HG03342 (cell line): ENCODE measurements around the gene CFAP77.

Experiments used
- ATAC-seq: cut with Tn5 transposase; IDR thresholded peaks from one replicate; pipeline ENCODE4 v1.9.1; 2021; ENCODE audit warnings: mild to moderate bottlenecking, moderate library complexity; ENCODE audit not compliant: unreplicated experiment

CFAP77 gene

DNA sequence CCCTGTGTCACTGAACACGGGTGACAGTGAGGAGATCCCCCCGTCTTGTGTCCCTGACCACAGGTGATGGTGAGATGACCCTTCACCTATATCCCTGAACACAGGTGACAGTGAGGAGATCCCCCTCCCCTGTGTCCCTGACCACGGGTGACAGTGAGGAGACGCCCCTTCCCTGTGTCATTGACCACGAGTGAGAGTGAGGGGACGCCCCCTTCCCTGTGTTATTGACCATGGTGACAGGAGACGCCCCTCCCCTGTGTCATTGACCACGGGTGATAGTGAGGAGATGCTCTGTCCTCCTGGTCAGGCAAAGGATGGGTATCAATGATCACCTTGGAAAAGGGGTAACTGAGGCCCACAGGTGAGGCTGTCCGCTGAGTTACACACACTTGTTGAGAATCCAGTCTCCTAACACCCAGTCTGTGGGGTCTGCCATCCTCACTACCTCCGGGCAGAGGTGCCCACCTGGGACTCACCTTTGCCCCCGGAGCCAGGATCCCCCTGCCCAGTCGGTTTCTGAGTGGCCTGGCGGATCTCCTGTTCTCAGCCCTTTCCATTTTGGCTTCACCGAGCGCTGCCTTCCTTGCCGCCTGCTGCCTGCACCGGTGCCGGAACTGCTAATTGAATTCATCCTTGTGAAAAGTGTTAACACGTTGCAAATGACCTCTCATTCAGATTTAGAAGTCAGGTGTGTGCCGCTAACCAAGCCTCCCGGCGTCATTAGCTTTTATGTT is 104.2 kb downstream of the CFAP77 start:
- no peak for ATAC-seq

DNA sequence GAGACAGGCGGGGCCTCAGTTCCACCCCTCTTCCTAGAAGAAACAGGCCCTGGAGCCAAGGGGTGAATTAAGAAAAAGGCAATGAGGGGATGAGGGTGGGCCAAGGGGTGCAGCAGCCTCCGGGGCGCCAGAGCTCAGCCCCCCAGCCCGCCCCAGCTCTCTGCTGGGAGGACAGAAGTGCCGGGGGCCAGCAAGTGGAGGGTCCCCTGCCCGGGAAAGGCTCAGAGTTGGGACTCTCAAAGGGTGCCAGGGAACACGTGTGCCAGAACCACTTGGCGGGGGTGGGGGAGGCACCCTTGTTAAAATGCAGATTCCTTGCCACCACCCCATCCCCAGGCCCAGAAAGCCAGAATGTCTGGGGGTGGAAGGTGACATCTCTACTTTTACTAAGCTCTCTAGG is 104.8 kb downstream of the CFAP77 start:
- no peak for ATAC-seq

- ATAC-seq, result no peak
Observed at GRCh38 chr9:132516301-132516700, 106.3 kb downstream of the CFAP77 start.

GRCh38 chr9:132516911-132517310 is 106.9 kb downstream of the CFAP77 start:
- no peak for ATAC-seq

GRCh38 chr9:132517815-132518550 is 108.0 kb downstream of the CFAP77 start:
- ATAC-seq, result no peak

GRCh38 chr9:132518626-132519025 is 108.6 kb downstream of the CFAP77 start:
- ATAC-seq, result no peak

DNA sequence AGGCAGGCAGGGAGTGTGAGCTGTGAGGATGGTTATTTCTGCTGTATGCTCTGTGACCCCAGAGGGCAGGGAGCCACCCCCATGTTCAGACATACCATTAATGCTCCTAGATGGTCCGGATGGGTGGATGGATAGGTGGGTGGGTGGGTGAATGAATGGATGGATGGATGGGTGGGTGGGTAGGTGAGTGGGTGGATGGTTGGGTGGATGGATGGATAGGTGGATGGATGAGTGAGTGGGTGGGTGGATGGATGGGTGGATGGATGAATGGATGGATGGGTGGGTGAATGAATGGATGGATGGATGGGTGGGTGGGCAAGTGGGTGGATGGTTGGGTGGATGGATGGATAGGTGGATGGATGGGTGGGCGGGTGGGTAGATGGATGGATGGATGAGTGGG is 109.0 kb downstream of the CFAP77 start:
- no peak for ATAC-seq

DNA sequence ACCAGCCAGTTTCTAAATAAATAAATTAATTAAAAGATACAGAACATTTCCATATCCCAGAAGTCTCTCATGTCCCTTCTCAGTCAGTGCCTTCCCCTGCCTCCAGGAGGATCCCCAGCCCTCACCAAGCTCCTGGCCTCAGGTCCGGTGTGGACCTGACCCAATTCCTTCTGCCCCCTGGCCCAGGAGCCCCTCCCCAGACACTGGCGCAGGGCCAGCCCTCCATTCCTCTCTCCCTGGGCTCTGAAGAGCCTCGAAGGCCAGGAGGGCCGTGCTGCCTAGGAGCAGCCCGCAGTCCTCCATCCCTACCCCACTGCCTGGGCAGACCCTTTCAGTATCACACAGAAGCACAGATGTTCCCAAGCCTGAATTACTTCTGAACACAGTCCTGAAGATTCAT is 110.6 kb downstream of the CFAP77 start:
- ATAC-seq, result no peak

- no peak for ATAC-seq
Observed at GRCh38 chr9:132525308-132526023, 115.5 kb downstream of the CFAP77 start.

DNA sequence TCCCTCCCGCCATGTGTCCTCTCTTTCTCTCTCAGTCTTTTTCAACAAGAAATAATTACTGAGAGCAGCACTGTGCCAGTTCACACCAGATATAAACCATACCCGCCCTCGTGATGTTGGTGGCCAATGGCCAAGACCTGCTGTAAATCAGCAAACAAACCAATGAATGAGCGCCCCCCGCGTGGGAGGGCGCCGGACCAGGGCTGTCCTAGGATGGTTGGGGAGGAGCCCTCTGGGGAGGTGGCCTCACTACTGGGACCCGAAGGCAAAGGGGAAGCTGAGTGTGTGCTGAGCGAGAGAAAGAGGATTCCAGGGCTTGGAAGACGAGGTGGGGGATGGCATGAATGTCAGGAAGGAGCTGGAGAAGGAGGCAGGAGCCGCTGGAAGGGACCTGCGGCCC is 121.2 kb downstream of the CFAP77 start:
- no peak for ATAC-seq

- ATAC-seq, result no peak
Observed at GRCh38 chr9:132531710-132532570, 121.9 kb downstream of the CFAP77 start.

DNA sequence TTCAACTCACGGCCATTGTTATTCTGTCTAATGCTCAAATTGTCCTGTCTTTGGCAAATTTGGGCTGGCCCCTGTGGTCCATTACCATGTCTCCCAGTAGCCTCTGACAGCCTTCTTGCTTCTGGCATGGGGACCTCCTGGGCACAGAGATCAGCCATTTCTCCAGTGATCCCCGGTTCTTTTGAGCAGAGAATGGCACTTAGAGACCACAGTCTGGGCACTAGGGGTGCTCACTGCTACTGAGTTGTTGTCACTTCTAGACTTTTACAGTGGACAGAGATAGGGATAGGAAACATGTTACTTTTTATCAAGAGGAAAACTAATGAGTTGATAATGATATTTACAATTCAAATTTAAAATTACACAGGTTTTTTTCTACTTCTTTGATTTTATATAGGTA is 124.8 kb downstream of the CFAP77 start:
- no peak for ATAC-seq

- ATAC-seq, result no peak
Observed at GRCh38 chr9:132536124-132536523, 126.1 kb downstream of the CFAP77 start.

DNA sequence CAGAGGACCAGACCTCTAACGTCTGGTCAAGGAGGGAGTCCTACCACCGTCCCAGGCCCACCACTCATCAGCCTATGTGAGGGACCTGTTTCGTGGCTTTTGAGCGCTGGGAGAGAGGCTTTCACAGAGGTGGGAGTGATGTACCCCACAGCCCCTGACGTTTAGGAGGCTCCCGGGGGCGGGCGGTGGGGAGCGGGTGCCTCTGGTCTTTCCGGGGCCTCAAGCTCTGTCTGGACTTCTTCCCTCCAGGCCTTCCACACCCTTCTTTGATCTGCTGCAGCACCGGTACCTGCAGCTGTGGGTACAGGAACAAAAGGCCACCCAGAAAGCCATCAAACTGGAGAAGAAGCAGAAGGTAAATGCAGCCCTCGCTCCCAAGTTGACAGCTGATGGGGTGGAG is 127.3 kb downstream of the CFAP77 start:
- no peak for ATAC-seq

DNA sequence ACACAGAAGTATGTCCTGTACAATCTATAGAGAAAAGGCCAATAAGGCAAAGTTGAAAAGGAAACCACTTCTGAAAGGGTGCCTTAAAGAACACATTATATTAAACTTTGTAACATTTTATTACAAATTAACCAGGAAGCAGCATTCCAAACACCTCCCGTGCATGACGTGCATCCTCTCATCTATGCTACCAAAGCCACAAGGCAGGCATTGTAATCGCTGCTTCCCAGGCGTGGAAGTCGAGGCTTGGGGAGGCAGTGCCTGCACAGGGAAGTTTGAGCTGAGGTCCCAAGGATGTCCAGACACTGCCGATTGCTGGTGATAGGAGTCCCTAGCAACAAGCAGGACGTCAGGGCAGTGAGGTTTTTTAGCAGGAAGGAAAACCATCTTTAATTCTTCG is 128.1 kb downstream of the CFAP77 start:
- ATAC-seq, result no peak

GRCh38 chr9:132539096-132539495 is 129.1 kb downstream of the CFAP77 start:
- no peak for ATAC-seq

GRCh38 chr9:132541051-132541450 is 131.0 kb downstream of the CFAP77 start:
- ATAC-seq, result no peak

DNA sequence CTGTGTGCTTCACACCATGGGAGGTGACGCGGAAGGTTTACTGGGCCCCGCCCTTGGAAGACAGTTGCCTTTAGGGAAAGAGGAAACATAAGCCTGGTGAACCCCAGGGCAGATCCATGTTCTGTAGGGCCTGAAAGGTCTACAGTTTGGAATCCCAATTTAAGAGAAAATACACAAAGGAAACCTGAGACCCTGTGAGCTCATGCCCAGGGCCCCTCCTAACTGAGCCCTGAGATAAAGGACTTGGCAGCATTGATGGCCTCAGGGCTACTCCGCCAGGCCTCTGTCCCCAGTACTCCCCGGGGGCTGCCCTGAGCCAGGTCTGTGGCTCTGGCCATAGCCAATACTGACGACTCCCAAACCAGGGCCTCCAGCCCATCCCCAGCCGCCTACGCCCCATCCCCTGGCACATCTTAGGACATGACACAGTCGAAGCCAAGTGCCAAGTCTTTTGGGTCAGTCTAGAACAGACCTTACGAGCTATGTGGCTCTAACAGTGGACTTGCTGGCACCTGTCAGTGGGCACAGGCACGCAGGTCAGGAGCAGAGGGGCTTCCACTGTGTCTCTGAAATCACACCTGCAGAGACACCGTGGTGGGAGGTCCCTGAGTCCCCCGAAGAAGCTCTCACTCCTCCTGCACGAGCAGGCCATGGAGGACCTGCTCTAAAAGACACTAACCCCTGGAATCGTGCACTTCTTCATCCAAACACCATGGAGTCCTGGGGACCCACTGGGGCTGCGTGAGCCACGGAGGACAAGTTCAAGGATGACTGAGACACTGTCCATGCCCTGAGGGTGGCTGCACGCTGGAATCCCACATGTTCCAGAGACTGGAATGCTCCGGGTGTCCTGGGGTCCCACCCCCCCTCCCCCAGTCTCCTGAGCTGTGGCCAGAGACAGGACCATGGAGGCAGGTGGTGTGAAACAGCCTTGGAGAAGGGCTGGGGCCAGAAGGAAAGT is 132.1 kb downstream of the CFAP77 start:
- no peak for ATAC-seq

DNA sequence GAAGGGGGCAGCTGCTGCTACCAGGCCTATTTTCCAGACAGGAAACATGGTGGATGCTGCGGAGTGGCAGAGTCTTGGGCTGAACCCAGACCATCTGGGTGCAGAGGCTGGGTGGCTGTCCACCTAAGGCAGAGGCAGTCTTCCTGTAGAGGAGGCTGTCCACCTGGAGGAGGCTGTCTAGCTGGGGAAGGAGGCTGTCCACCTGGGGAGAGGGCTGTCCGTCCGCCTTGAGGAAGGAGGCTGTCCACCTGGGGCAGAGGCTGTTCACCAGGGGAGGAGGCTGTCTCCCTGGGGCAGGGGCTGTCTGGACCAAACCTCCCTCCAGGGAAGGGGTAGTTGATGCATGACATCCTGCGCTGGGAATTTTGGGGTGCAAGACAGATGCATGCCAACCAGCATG is 133.2 kb downstream of the CFAP77 start:
- ATAC-seq, result no peak

DNA sequence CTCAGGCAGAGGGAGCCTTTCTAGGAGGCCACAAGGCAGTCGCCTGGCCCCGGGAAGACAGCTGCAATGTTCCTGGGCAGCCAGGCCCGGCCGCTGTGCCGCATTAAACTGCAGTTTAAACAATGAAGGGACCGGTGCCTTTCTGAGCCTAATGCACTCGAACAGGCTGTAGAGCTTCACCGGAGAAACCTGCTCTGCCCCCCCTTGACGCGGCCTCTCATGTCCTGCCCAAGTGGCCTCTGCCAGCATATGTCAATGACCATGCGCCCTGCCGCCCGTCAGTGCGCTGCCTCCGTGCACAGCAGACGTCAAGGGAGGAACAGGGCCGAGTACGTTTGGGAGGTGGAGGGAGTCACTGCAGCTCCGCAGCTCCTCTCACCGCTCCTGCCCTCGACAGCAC is 133.9 kb downstream of the CFAP77 start:
- ATAC-seq, result no peak
